Activated T-helper 17 cell treated with anti-CD3 and anti-CD28 coated beads, Interleukin-2, amount 50 U/mL, for 72 hours (primary cell): ENCODE measurements around the gene ITGA1. TPM values are rescaled to one million over a fixed set of nuclear protein-coding genes. Genes with fewer than 3 reads are reported as not detected.

Source experiments
- ATAC-seq: fragments of 150-1000 bp; cut with Tn5 transposase; replicated peaks from 2 replicates; pipeline ENCODE4 v1.10.0; 2021; ENCODE audit warnings: mild to moderate bottlenecking, moderate library complexity
- H3K27ac Mint-ChIP-seq: one replicate; pipeline ENCODE4 v1.8.0; 2022; ENCODE audit warnings: mixed read lengths
- H3K27me3 Mint-ChIP-seq: one replicate; pipeline ENCODE4 v1.8.0; 2022; ENCODE audit warnings: mixed read lengths
- H3K36me3 Mint-ChIP-seq: one replicate; pipeline ENCODE4 v1.8.0; 2022; ENCODE audit warnings: low read depth, mild to moderate bottlenecking, mixed read lengths
- H3K4me1 Mint-ChIP-seq: one replicate; pipeline ENCODE4 v1.8.0; 2022; ENCODE audit warnings: mixed read lengths
- H3K4me3 Mint-ChIP-seq: one replicate; pipeline ENCODE4 v1.8.0; 2022; ENCODE audit warnings: mild to moderate bottlenecking, mixed read lengths
- H3K9me3 Mint-ChIP-seq: one replicate; pipeline ENCODE4 v1.8.0; 2022; ENCODE audit warnings: mixed read lengths
- total RNA-seq, 2 donors: library from RNA; stranded (reverse); gene quantifications; one replicate each; pipeline ENCODE4 v1.2.3, GENCODE V29; 2022

ITGA1 gene
- total RNA-seq, 2 donors from 2014 or later, result 3.1 to 14.9 TPM

- no peak for ATAC-seq
- Mint-ChIP-seq H3K27ac (no peak overlapping the region), H3K9me3 (no peaks in the 10 kb centered on the region), H3K36me3 (no peaks in the 10 kb centered on the region), H3K27me3 (no peaks in the 10 kb centered on the region), H3K4me3 (no peak overlapping the region), H3K4me1 (peaks cover 2% of the 10 kb centered on the region)
Measured at GRCh38 chr5:52910071-52910470, 122.4 kb downstream of the ITGA1 start.

GRCh38 chr5:52915176-52915875 is 127.6 kb downstream of the ITGA1 start:
- peak; percentile 81 for ATAC-seq

GRCh38 chr5:52920929-52921328 is 133.2 kb downstream of the ITGA1 start:
- Mint-ChIP-seq H3K36me3 (peaks cover 6% of the 10 kb centered on the region), H3K27me3 (peaks cover 5% of the 10 kb centered on the region), H3K4me3 (no peak overlapping the region), H3K4me1 (no peaks in the 10 kb centered on the region), H3K27ac (no peak overlapping the region), H3K9me3 (no peaks in the 10 kb centered on the region)
- ATAC-seq, result no peak

More at GRCh38 chr5:52915176-52915875, 127.6 kb downstream of the ITGA1 start:
- Mint-ChIP-seq H3K27ac (no peak overlapping the region), H3K27me3 (no peaks in the 10 kb centered on the region), H3K36me3 (no peaks in the 10 kb centered on the region), H3K4me3 (peak overlapping the region; percentile 49), H3K9me3 (no peaks in the 10 kb centered on the region), H3K4me1 (peaks cover 8% of the 10 kb centered on the region)

- ATAC-seq, result no peak
- H3K9me3 Mint-ChIP-seq, result no peaks in the 10 kb centered on the region
- H3K36me3 Mint-ChIP-seq, result peaks cover 12% of the 10 kb centered on the region
- H3K27ac Mint-ChIP-seq, result no peak overlapping the region
- H3K27me3 Mint-ChIP-seq, result peaks cover 5% of the 10 kb centered on the region
- no peak overlapping the region for H3K4me3 Mint-ChIP-seq
- no peaks in the 10 kb centered on the region for H3K4me1 Mint-ChIP-seq
Measured at GRCh38 chr5:52922384-52922783, 134.7 kb downstream of the ITGA1 start.

- Mint-ChIP-seq H3K4me1 (no peaks in the 10 kb centered on the region), H3K36me3 (peaks cover 13% of the 10 kb centered on the region), H3K9me3 (no peaks in the 10 kb centered on the region), H3K27me3 (peaks cover 5% of the 10 kb centered on the region), H3K4me3 (no peak overlapping the region), H3K27ac (no peak overlapping the region)
- ATAC-seq, result no peak
Measured at GRCh38 chr5:52924456-52924855, 136.7 kb downstream of the ITGA1 start.

GRCh38 chr5:52925001-52925400 is 137.3 kb downstream of the ITGA1 start:
- Mint-ChIP-seq H3K36me3 (peaks cover 13% of the 10 kb centered on the region), H3K27me3 (peaks cover 5% of the 10 kb centered on the region), H3K4me1 (no peaks in the 10 kb centered on the region), H3K9me3 (no peaks in the 10 kb centered on the region), H3K27ac (no peak overlapping the region), H3K4me3 (no peak overlapping the region)
- no peak for ATAC-seq

- H3K9me3 Mint-ChIP-seq, result no peaks in the 10 kb centered on the region
- no peak overlapping the region for H3K4me3 Mint-ChIP-seq
- H3K27me3 Mint-ChIP-seq, result peaks cover 5% of the 10 kb centered on the region
- H3K4me1 Mint-ChIP-seq, result no peaks in the 10 kb centered on the region
- no peak overlapping the region for H3K27ac Mint-ChIP-seq
- peaks cover 7% of the 10 kb centered on the region for H3K36me3 Mint-ChIP-seq
- ATAC-seq, result no peak
Measured at GRCh38 chr5:52928689-52929088, 141.0 kb downstream of the ITGA1 start.

GRCh38 chr5:52938226-52938625 is 150.5 kb downstream of the ITGA1 start:
- H3K36me3 Mint-ChIP-seq, result no peaks in the 10 kb centered on the region
- no peaks in the 10 kb centered on the region for H3K27me3 Mint-ChIP-seq
- H3K9me3 Mint-ChIP-seq, result no peaks in the 10 kb centered on the region
- H3K27ac Mint-ChIP-seq, result no peak overlapping the region
- no peak overlapping the region for H3K4me3 Mint-ChIP-seq
- ATAC-seq, result no peak
- no peaks in the 10 kb centered on the region for H3K4me1 Mint-ChIP-seq

- Mint-ChIP-seq H3K4me1 (peaks cover 6% of the 10 kb centered on the region), H3K27ac (no peak overlapping the region), H3K9me3 (no peaks in the 10 kb centered on the region), H3K27me3 (no peaks in the 10 kb centered on the region), H3K4me3 (no peak overlapping the region), H3K36me3 (no peaks in the 10 kb centered on the region)
- no peak for ATAC-seq
Measured at GRCh38 chr5:52943285-52943684, 155.6 kb downstream of the ITGA1 start.

GRCh38 chr5:52943808-52944207 is 156.1 kb downstream of the ITGA1 start:
- ATAC-seq, result no peak
- Mint-ChIP-seq H3K27ac (no peak overlapping the region), H3K9me3 (no peaks in the 10 kb centered on the region), H3K4me3 (no peak overlapping the region), H3K36me3 (no peaks in the 10 kb centered on the region), H3K4me1 (peaks cover 11% of the 10 kb centered on the region), H3K27me3 (no peaks in the 10 kb centered on the region)

- H3K4me1 Mint-ChIP-seq, result peaks cover 11% of the 10 kb centered on the region
- no peaks in the 10 kb centered on the region for H3K36me3 Mint-ChIP-seq
- H3K9me3 Mint-ChIP-seq, result no peaks in the 10 kb centered on the region
- ATAC-seq, result no peak
- peak overlapping the region; percentile 41 for H3K27ac Mint-ChIP-seq
- no peaks in the 10 kb centered on the region for H3K27me3 Mint-ChIP-seq
- H3K4me3 Mint-ChIP-seq, result peak overlapping the region; percentile 64
Measured at GRCh38 chr5:52945040-52945439, 157.3 kb downstream of the ITGA1 start.

- ATAC-seq, result no peak
- Mint-ChIP-seq H3K4me1 (peaks cover 11% of the 10 kb centered on the region), H3K4me3 (no peak overlapping the region), H3K9me3 (no peaks in the 10 kb centered on the region), H3K36me3 (no peaks in the 10 kb centered on the region), H3K27ac (no peak overlapping the region), H3K27me3 (no peaks in the 10 kb centered on the region)
Measured at GRCh38 chr5:52947208-52947607, 159.5 kb downstream of the ITGA1 start.

- Mint-ChIP-seq H3K9me3 (no peaks in the 10 kb centered on the region), H3K36me3 (no peaks in the 10 kb centered on the region), H3K4me1 (peaks cover 11% of the 10 kb centered on the region), H3K4me3 (no peak overlapping the region), H3K27ac (no peak overlapping the region), H3K27me3 (no peaks in the 10 kb centered on the region)
- ATAC-seq, result no peak
Measured at GRCh38 chr5:52947851-52948250, 160.1 kb downstream of the ITGA1 start.

GRCh38 chr5:52948418-52949076 is 160.8 kb downstream of the ITGA1 start:
- Mint-ChIP-seq H3K27ac (peak overlapping the region; percentile 21), H3K9me3 (no peaks in the 10 kb centered on the region), H3K4me1 (peaks cover 11% of the 10 kb centered on the region), H3K4me3 (no peak overlapping the region), H3K36me3 (no peaks in the 10 kb centered on the region), H3K27me3 (no peaks in the 10 kb centered on the region)
- peak; percentile 97 for ATAC-seq

- ATAC-seq, result no peak
- Mint-ChIP-seq H3K36me3 (no peaks in the 10 kb centered on the region), H3K27ac (no peak overlapping the region), H3K4me1 (peaks cover 11% of the 10 kb centered on the region), H3K27me3 (no peaks in the 10 kb centered on the region), H3K4me3 (no peak overlapping the region), H3K9me3 (no peaks in the 10 kb centered on the region)
Measured at GRCh38 chr5:52950686-52951085, 163.0 kb downstream of the ITGA1 start.
